Common myeloid progenitor, CD34-positive (primary cell): ENCODE data around the gene IVNS1ABP.

Experiments used
- CTCF ChIA-PET: fragments of 350-600 bp; sonication (Branson Sonifier 250); formaldehyde crosslinking; loops from one replicate; lab custom pipeline; 2021; ENCODE audit warnings: antibody characterized with exemption; lab: Charles Lee
- POLR2A ChIA-PET: fragments of 350-600 bp; sonication (Branson Sonifier 250); formaldehyde crosslinking; loops from one replicate; lab custom pipeline; 2021; ENCODE audit warnings: antibody characterized with exemption; lab: Charles Lee
- DNase-seq, 3 donors: peaks; one replicate each; pipeline versions ENCODE4 v3.0.0 to v3.0.0-alpha.2; 2013
- H3K27ac ChIP-seq, 2 experiments: 1 replicate in 1 of 2; 2 replicates in 1 of 2; pipeline ENCODE4 v1.7.0; 2013; ENCODE audit warnings: inconsistent platforms in 2 of 2, low read length in 2 of 2, mild to moderate bottlenecking in 2 of 2, low read depth in 1 of 2, moderate library complexity in 1 of 2; ENCODE audit not compliant: severe bottlenecking in 2 of 2, insufficient read depth in 1 of 2, poor library complexity in 1 of 2
- H3K27me3 ChIP-seq, 5 experiments: replicated peaks in 2 of 5; 1 replicate in 3 of 5; 2 replicates in 2 of 5; pipeline versions ENCODE4 v1.6.1 to v1.7.0; 2013; ENCODE audit warnings: low read length in 4 of 5, mild to moderate bottlenecking in 2 of 5, moderate library complexity in 2 of 5, inconsistent platforms in 1 of 5; ENCODE audit not compliant: insufficient read depth in 5 of 5, control insufficient read depth in 4 of 5
- H3K36me3 ChIP-seq, 4 experiments: 1 replicate in 2 of 4; 2 replicates in 2 of 4; pipeline versions ENCODE4 v1.6.1 to v1.7.0; 2013; ENCODE audit warnings: low read length in 3 of 4, control low read depth in 1 of 4, mild to moderate bottlenecking in 1 of 4; ENCODE audit not compliant: control insufficient read depth in 4 of 4, insufficient read depth in 4 of 4
- H3K4me1 ChIP-seq, 4 experiments: 1 replicate in 3 of 4; 2 replicates in 1 of 4; pipeline versions ENCODE4 v1.6.1 to v1.7.1; 2013; ENCODE audit warnings: low read length in 3 of 4, mild to moderate bottlenecking in 3 of 4, control low read depth in 1 of 4, inconsistent platforms in 1 of 4, moderate library complexity in 1 of 4; ENCODE audit not compliant: control insufficient read depth in 4 of 4, insufficient read depth in 4 of 4; ENCODE audit errors: control extremely low read depth in 1 of 4
- H3K4me3 ChIP-seq, 7 experiments: 1 replicate in 4 of 7; 2 replicates in 3 of 7; pipeline versions ENCODE4 v1.5.1 to v1.7.0; 2013; ENCODE audit warnings: mild to moderate bottlenecking in 7 of 7, low read length in 6 of 7, moderate library complexity in 6 of 7, inconsistent platforms in 2 of 7, low read depth in 2 of 7, control low read depth in 1 of 7; ENCODE audit not compliant: insufficient read depth in 4 of 7, control insufficient read depth in 1 of 7; ENCODE audit errors: extremely low read depth in 1 of 7
- H3K9me3 ChIP-seq, 5 experiments: 1 replicate in 4 of 5; 2 replicates in 1 of 5; pipeline versions ENCODE4 v1.6.1 to v1.7.1; 2013; ENCODE audit warnings: low read length in 4 of 5, mild to moderate bottlenecking in 2 of 5, inconsistent platforms in 1 of 5, low read depth in 1 of 5, moderate library complexity in 1 of 5; ENCODE audit not compliant: control insufficient read depth in 4 of 5, insufficient read depth in 2 of 5; ENCODE audit errors: control extremely low read depth in 1 of 5
- WGBS: methylation state at CpG from one replicate; pipeline ENCODE4 v1.1.5; 2013; ENCODE audit not compliant: insufficient coverage; 5-methylcytosine and 5-hydroxymethylcytosine counted together

The IVNS1ABP gene

GRCh38 chr1:185314411-185314810 lies 2.6 kb downstream of the IVNS1ABP start:
- DNase-seq: no peak
- H3K27me3 ChIP-seq: no peaks in the 10 kb centered on the region
- POLR2A ChIA-PET: interaction anchor here (0.5 to 0.9 kb wide), 2 partner anchors 22 to 308 kb away, joined by 3 read pairs; no protein-coding TSS in a partner anchor

GRCh38 chr1:185312361-185313138 lies 4.5 kb downstream of the IVNS1ABP start:
- no peak for DNase-seq
- Histone ChIP-seq H3K27ac (no peak overlapping the region), H3K4me3 (no peak overlapping the region), H3K36me3 (peaks cover 8 to 21% (median 18%) of the 10 kb centered on the region in 4 experiments), H3K27me3 (no peaks in the 10 kb centered on the region), H3K9me3 (no peaks in the 10 kb centered on the region), H3K4me1 (peaks cover 18 to 35% (median 31%) of the 10 kb centered on the region in 4 experiments)
- POLR2A ChIA-PET: no interaction called here
- CTCF ChIA-PET: interaction anchor here (1.0 to 2.1 kb wide), 3 partner anchors 12 to 369 kb away, joined by 3 to 9 read pairs (median 8); no protein-coding TSS in a partner anchor
- WGBS: 100% methylated on average over 2 of the region's 4 CpGs

More at GRCh38 chr1:185314411-185314810, 2.6 kb downstream of the IVNS1ABP start:
- Histone ChIP-seq H3K4me3 (peak overlapping the region in 4 of 7 experiments; percentile 62 to 97 (median 94)), H3K4me1 (peaks cover 24 to 42% (median 40%) of the 10 kb centered on the region in 4 experiments), H3K27ac (no peak overlapping the region), H3K36me3 (peaks cover 4 to 8% (median 5%) of the 10 kb centered on the region in 4 experiments), H3K9me3 (no peaks in the 10 kb centered on the region)
- WGBS: 88% methylated on average over 1 of the region's 1 CpG
- CTCF ChIA-PET: interaction anchor here (1.1 to 2.1 kb wide), 3 partner anchors 14 to 367 kb away, joined by 3 to 9 read pairs (median 8); no protein-coding TSS in a partner anchor

- ChIA-PET POLR2A (no interaction called here), CTCF (interaction anchor here (1.1 kb wide), 1 partner anchor 13 kb away, joined by 3 read pairs; no protein-coding TSS in a partner anchor)
- Histone ChIP-seq H3K36me3 (peaks cover 11 to 30% (median 25%) of the 10 kb centered on the region in 4 experiments), H3K27me3 (no peaks in the 10 kb centered on the region), H3K27ac (no peak overlapping the region), H3K9me3 (no peaks in the 10 kb centered on the region), H3K4me3 (no peak overlapping the region), H3K4me1 (peaks cover 15 to 34% (median 29%) of the 10 kb centered on the region in 4 experiments)
- no peak for DNase-seq
These were observed 5.3 kb downstream of the IVNS1ABP start for GRCh38 chr1:185311589-185312225.

GRCh38 chr1:185309566-185309965 lies 7.5 kb downstream of the IVNS1ABP start:
- ChIA-PET CTCF (interaction anchor here (1.0 to 2.1 kb wide), 3 partner anchors 17 to 371 kb away, joined by 3 to 8 read pairs (median 5); no protein-coding TSS in a partner anchor), POLR2A (no interaction called here)
- Histone ChIP-seq H3K27ac (no peak overlapping the region), H3K27me3 (no peaks in the 10 kb centered on the region), H3K4me1 (peaks cover 5 to 20% (median 18%) of the 10 kb centered on the region in 4 experiments), H3K4me3 (no peak overlapping the region), H3K9me3 (no peaks in the 10 kb centered on the region), H3K36me3 (peaks cover 25 to 51% (median 40%) of the 10 kb centered on the region in 4 experiments)
- no CpG with 5 or more reads among the region's 2 CpGs for WGBS
- no peak for DNase-seq

- WGBS: 86% methylated on average over 1 of the region's 1 CpG
- Histone ChIP-seq H3K27ac (no peak overlapping the region), H3K4me3 (no peak overlapping the region), H3K27me3 (no peaks in the 10 kb centered on the region), H3K9me3 (no peaks in the 10 kb centered on the region), H3K36me3 (peaks cover 31 to 63% (median 52%) of the 10 kb centered on the region in 4 experiments), H3K4me1 (peaks cover 0 to 9% (median 5%) of the 10 kb centered on the region in 4 experiments)
- no peak for DNase-seq
- ChIA-PET POLR2A (no interaction called here), CTCF (interaction anchor here (1.5 to 2.1 kb wide), 2 partner anchors 15 to 362 kb away, joined by 5 to 8 read pairs; no protein-coding TSS in a partner anchor)
These were observed 8.9 kb downstream of the IVNS1ABP start for GRCh38 chr1:185308126-185308525.

- CTCF ChIA-PET: interaction anchor here (1.8 to 2.2 kb wide), 2 partner anchors 13 to 374 kb away, joined by 3 to 18 read pairs; no protein-coding TSS in a partner anchor
- H3K27ac ChIP-seq: no peak overlapping the region
- H3K27me3 ChIP-seq: no peaks in the 10 kb centered on the region
- peaks cover 0 to 2% (median 0%) of the 10 kb centered on the region in 4 experiments for H3K4me1 ChIP-seq
- no peaks in the 10 kb centered on the region for H3K9me3 ChIP-seq
- H3K36me3 ChIP-seq: peaks cover 38 to 85% (median 69%) of the 10 kb centered on the region in 4 experiments
- DNase-seq: no peak
- H3K4me3 ChIP-seq: no peak overlapping the region
- POLR2A ChIA-PET: interaction anchor here (0.7 to 0.9 kb wide), 2 partner anchors 11 to 275 kb away, joined by 3 read pairs; no protein-coding TSS in a partner anchor
- WGBS: 100% methylated on average over 1 of the region's 3 CpGs
These were observed 11.6 kb downstream of the IVNS1ABP start for GRCh38 chr1:185305419-185305818.
